GM12878 (cell line): ENCODE measurements around the gene SLC1A1. TPM values are rescaled to one million over a fixed set of nuclear protein-coding genes. Genes with fewer than 3 reads are reported as not detected.

Experiments
- ATAC-seq: fragments of 200-7000 bp; cut with Tn5 transposase; 3 replicates; pipeline ENCODE4 v1.9.1; 2020; ENCODE audit warnings: mild to moderate bottlenecking, moderate library complexity
- BruUV-seq: library from RNA; stranded (reverse); fragments of 400-500 nt; replicated peaks from 2 replicates; lab custom pipeline; 2021; lab: Mats Ljungman, UMichigan
- CTCF ChIA-PET: fragments of 300-600 bp; sonication (Branson Sonifier 250); formaldehyde crosslinking; extraction: SDS; loops from one replicate; lab custom pipeline; 2021; ENCODE audit warnings: inconsistent platforms; lab: Yijun Ruan, JAX
- POLR2A ChIA-PET: fragments of 350-600 bp; formaldehyde crosslinking; extraction: SDS; loops from one replicate; lab custom pipeline; 2021; ENCODE audit warnings: inconsistent platforms; lab: Charles Lee
- RAD21 ChIA-PET: fragments of 300-600 bp; sonication (Branson Sonifier 250); formaldehyde crosslinking; loops from one replicate; lab custom pipeline; 2023; ENCODE audit warnings: antibody characterized with exemption; ENCODE audit not compliant: unreplicated experiment; lab: Charles Lee
- SMC1A ChIA-PET: fragments of 300-600 bp; sonication (Branson Sonifier 250); formaldehyde crosslinking; loops from one replicate; lab custom pipeline; 2023; ENCODE audit not compliant: unreplicated experiment, uncharacterized antibody; lab: Charles Lee
- DNase-seq: peaks from one replicate; pipeline ENCODE4 v3.0.0-alpha.2; 2011; ENCODE audit warnings: low read depth, low spot score
- FAIRE-seq: peaks from 3 replicates; lab custom pipeline; 2011; peaks lifted over from hg19 to GRCh38; lab: Jason Lieb, UNC
- H2AFZ ChIP-seq: 2 replicates; pipeline ENCODE4 v1.6.0; 2011; ENCODE audit warnings: low read depth, low read length, control low read depth; ENCODE audit not compliant: control insufficient read depth
- H3K27ac ChIP-seq: 2 replicates; pipeline ENCODE4 v1.5.1; 2011; ENCODE audit warnings: control low read depth; ENCODE audit not compliant: control insufficient read depth, insufficient read depth
- H3K27me3 ChIP-seq, 2 experiments: replicated peaks in 1 of 2; 2 replicates each; pipeline versions ENCODE4 v1.6.0 to v1.6.1; 2011; ENCODE audit warnings: low read length in 1 of 2; ENCODE audit not compliant: control insufficient read depth in 2 of 2, insufficient read depth in 2 of 2
- H3K36me3 ChIP-seq, 2 experiments: 2 replicates each; pipeline ENCODE4 v1.5.1; 2011; ENCODE audit warnings: low read length in 1 of 2; ENCODE audit not compliant: control insufficient read depth in 2 of 2, insufficient read depth in 2 of 2
- H3K4me1 ChIP-seq: 2 replicates; pipeline ENCODE4 v1.6.1; 2011; ENCODE audit warnings: mild to moderate bottlenecking, low read length, moderate library complexity, mixed read lengths; ENCODE audit not compliant: control insufficient read depth, insufficient read depth
- H3K4me2 ChIP-seq: 2 replicates; pipeline ENCODE4 v1.6.0; 2011; ENCODE audit warnings: control low read depth; ENCODE audit not compliant: control insufficient read depth, insufficient read depth
- H3K4me3 ChIP-seq: fragments of 200-600 bp; sonication (generic); 2 replicates; pipeline ENCODE4 v1.5.1; 2016
- H3K79me2 ChIP-seq: 2 replicates; pipeline ENCODE4 v1.6.0; 2011; ENCODE audit warnings: low read length; ENCODE audit not compliant: control insufficient read depth, insufficient read depth
- H3K9ac ChIP-seq: 2 replicates; pipeline ENCODE4 v1.8.0; 2011; ENCODE audit warnings: low read length, control low read depth, mixed read lengths; ENCODE audit not compliant: control insufficient read depth, insufficient read depth
- H3K9me3 ChIP-seq: replicated peaks from 3 replicates; pipeline ENCODE4 v1.5.1; 2011; ENCODE audit warnings: mild to moderate bottlenecking, low read length; ENCODE audit not compliant: control insufficient read depth, insufficient read depth
- H4K20me1 ChIP-seq: 2 replicates; pipeline ENCODE4 v1.6.0; 2011; ENCODE audit not compliant: control insufficient read depth, insufficient read depth
- BCL11A ChIP-seq: IDR thresholded peaks from 2 replicates; pipeline ENCODE4 v1.6.1; 2011; ENCODE audit warnings: low read depth, low read length
- BMI1 ChIP-seq: fragments of 450-650 bp; IDR thresholded peaks from 2 replicates; pipeline ENCODE4 v1.6.1; 2016; ENCODE audit warnings: mild to moderate bottlenecking, moderate library complexity, borderline replicate concordance
- CREB1 ChIP-seq: IDR thresholded peaks from 2 replicates; pipeline ENCODE4 v1.6.1; 2012; ENCODE audit warnings: low read depth, mild to moderate bottlenecking, inconsistent platforms
- CUX1 ChIP-seq: IDR thresholded peaks from 2 replicates; pipeline ENCODE4 v1.6.1; 2012; ENCODE audit warnings: improper control_type of control experiment, low read depth, low read length; ENCODE audit not compliant: insufficient replicate concordance
- HSF1 ChIP-seq: fragments of 150-350 bp; IDR thresholded peaks from 2 replicates; pipeline ENCODE4 v1.6.1; 2014; ENCODE audit warnings: mild to moderate bottlenecking, low read depth, low read length
- IKZF2 ChIP-seq, 2 experiments: fragments of 450-650 bp; IDR thresholded peaks; 2 replicates each; pipeline ENCODE4 v1.6.1; 2017; ENCODE audit warnings: mild to moderate bottlenecking in 2 of 2, moderate library complexity in 2 of 2
- MTA2 ChIP-seq: fragments of 450-650 bp; IDR thresholded peaks from 2 replicates; pipeline ENCODE4 v1.6.1; 2016; ENCODE audit warnings: low read depth, mild to moderate bottlenecking, moderate library complexity
- NFIC ChIP-seq: IDR thresholded peaks from 2 replicates; pipeline ENCODE4 v1.6.1; 2012; ENCODE audit warnings: low read depth, mild to moderate bottlenecking, inconsistent platforms, low read length, moderate library complexity
- NR2C1 ChIP-seq: fragments of 450-650 bp; IDR thresholded peaks from 2 replicates; pipeline ENCODE4 v1.6.1; 2017; ENCODE audit warnings: antibody characterized with exemption, mild to moderate bottlenecking, moderate library complexity
- RELB ChIP-seq: fragments of 450-650 bp; IDR thresholded peaks from 2 replicates; pipeline ENCODE4 v1.6.1; 2017; ENCODE audit warnings: low read depth, mild to moderate bottlenecking, moderate library complexity
- RUNX3 ChIP-seq: IDR thresholded peaks from 2 replicates; pipeline ENCODE4 v1.6.1; 2012; ENCODE audit warnings: low read length, inconsistent platforms
- SPI1 ChIP-seq: IDR thresholded peaks from 2 replicates; pipeline ENCODE4 v1.6.1; 2011; ENCODE audit warnings: low read depth, mild to moderate bottlenecking, low read length, moderate library complexity, borderline replicate concordance; ENCODE audit not compliant: insufficient read depth
- TCF7 ChIP-seq: IDR thresholded peaks from 2 replicates; pipeline ENCODE4 v1.6.1; 2014; ENCODE audit warnings: antibody characterized with exemption, borderline replicate concordance
- USF1 ChIP-seq: IDR thresholded peaks from 2 replicates; pipeline ENCODE4 v1.6.1; 2011; ENCODE audit warnings: borderline replicate concordance, low read depth, mild to moderate bottlenecking, moderate library complexity, mixed read lengths, low read length; ENCODE audit not compliant: insufficient read depth; ENCODE audit errors: extremely low read length
- WGBS: methylation state at CpG from one replicate; pipeline ENCODE4 v1.1.6; 2016; ENCODE audit warnings: low lambda C conversion rate; ENCODE audit not compliant: insufficient replicate concordance, insufficient coverage; ENCODE audit errors: missing lambda C conversion rate; 5-methylcytosine and 5-hydroxymethylcytosine counted together
- in situ Hi-C: fragments of 300-500 bp; cut with MboI; formaldehyde crosslinking; loops from 9 replicates; pipeline ENCODE4 v1.14.3; 2018; ENCODE audit warnings: mixed read lengths
- intact Hi-C: fragments of 100-400 bp; cut with micrococcal nuclease; formaldehyde crosslinking; loops from one replicate; pipeline ENCODE4 v1.14.2; 2022; ENCODE audit not compliant: unreplicated experiment
- polyA plus RNA-seq, 11 experiments: library from polyadenylated mRNA; depleted of rRNA in 4 of 11; unstranded in 6 of 11; stranded (reverse) in 5 of 11; fragments of >200 nt; fragmentation: Nextera tagmentation in 4 of 11; fragmentation: Illumina TruSeq in 1 of 11; extraction: Ambion mirVana in 4 of 11; extraction: Trizol in 1 of 11; gene quantifications; 1 replicate in 1 of 11; 2 replicates in 10 of 11; pipeline versions ENCODE4 v1.2.1 to v1.2.3, GENCODE V29; 2011 to 2016; ENCODE audit warnings: inconsistent platforms in 2 of 11, missing spikeins in 2 of 11, low read depth in 1 of 11
- total RNA-seq, 4 experiments: library from RNA; depleted of rRNA in 3 of 4; stranded (reverse); fragments of >200 nt in 3 of 4; fragmentation: Illumina TruSeq in 1 of 4; extraction: Trizol in 1 of 4; gene quantifications; 2 replicates each; pipeline versions ENCODE4 v1.2.1 to v1.2.3, GENCODE V29; 2013 to 2021

Gene SLC1A1
- total and polyA plus RNA-seq, 10 of the 15 experiments (the other 5 are each of a cell fraction or from before 2014, with no cell fraction given) = 4.2 to 24.9 (median 18.3) TPM

- Histone ChIP-seq H3K4me1 (peaks cover 46% of the 10 kb centered on the region), H3K4me2 (no peak overlapping the region; the same call in 1 of the 2 replicates), H3K27me3 (no peaks in the 10 kb centered on the region), H4K20me1 (no peaks in the 10 kb centered on the region), H2AFZ (no peak overlapping the region), H3K27ac (peak overlapping the region; percentile 75), H3K79me2 (peaks cover 8% of the 10 kb centered on the region), H3K9me3 (no peaks in the 10 kb centered on the region), H3K9ac (no peak overlapping the region), H3K36me3 (no peaks in the 10 kb centered on the region), H3K4me3 (no peak overlapping the region)
- POLR2A ChIA-PET = interaction anchor here (1.0 to 1.1 kb wide), 2 partner anchors 21 to 26 kb away, joined by 3 to 4 read pairs; partner anchors contain the start of gene SLC1A1
- WGBS = 22% methylated on average over 1 of the region's 1 CpG
- intact Hi-C loops (no loop called here), in situ Hi-C loops (no loop called here)
- FAIRE-seq = no peak
- SMC1A ChIA-PET = interaction anchor here (0.9 to 4.2 kb wide), 8 partner anchors 13 to 134 kb away, joined by 3 to 20 read pairs (median 4); no protein-coding TSS in a partner anchor
- RAD21 ChIA-PET = interaction anchor here (0.7 kb wide), 1 partner anchor 150 kb away, joined by 3 read pairs; no protein-coding TSS in a partner anchor
- BruUV-seq = no TSS peak
- CTCF ChIA-PET = interaction anchor here (0.9 to 2.1 kb wide), 6 partner anchors 16 to 149 kb away, joined by 3 to 7 read pairs (median 4); no protein-coding TSS in a partner anchor
- DNase-seq = peak; percentile 43
- peak; percentile 69 for ATAC-seq
- TF ChIP-seq MTA2 = peak; percentile 36; the same call in 1 of the 2 replicates
- no peak for TF ChIP-seq BMI1
- TF ChIP-seq NFIC = peak; percentile 37; the same call in 1 of the 2 replicates
- no peak for TF ChIP-seq NR2C1
- peak; percentile 79 to 81 for TF ChIP-seq IKZF2 (IDR thresholded peaks at IDR 0.05)
- TF ChIP-seq SPI1 = peak; percentile 88
- TF ChIP-seq TCF7 = no peak
- TF ChIP-seq BCL11A = peak; percentile 27; the same call in 1 of the 2 replicates
- TF ChIP-seq RUNX3 = peak; percentile 51; the same call in 1 of the 2 replicates
- TF ChIP-seq HSF1 = no peak
- peak; percentile 30; the same call in 1 of the 2 replicates for TF ChIP-seq CREB1
- TF ChIP-seq CUX1 = no peak
- peak; percentile 43; the same call in 1 of the 2 replicates for TF ChIP-seq RELB
- no peak for TF ChIP-seq USF1
These were observed 25.7 kb downstream of the SLC1A1 start for GRCh38 chr9:4515958-4516375.
